ENCODE results near the gene LCMT1.

The LCMT1 gene

GRCh38 chr16:25081702-25082101 is 29.8 kb upstream of the LCMT1 start:
- no peaks in the 10 kb centered on the region for H3K27me3 ChIP-seq (ENCODE audit: insufficient read depth, low read length)

GRCh38 chr16:25083065-25083464 is 28.5 kb upstream of the LCMT1 start:
- Histone ChIP-seq H4K12ac (ENCODE audit: low read depth, low read length) (no peak overlapping the region), H2BK5ac (ENCODE audit: low read depth, low read length, poor library complexity) (no peak overlapping the region), H3K4ac (ENCODE audit: low read depth, low read length) (no peak overlapping the region), H3K14ac (ENCODE audit: low read length) (no peak overlapping the region), H3K79me2 (ENCODE audit: control insufficient read depth, insufficient read depth, low read length, poor library complexity) (no peaks in the 10 kb centered on the region), H4K91ac (ENCODE audit: low read depth, low read length) (no peak overlapping the region), H2BK12ac (ENCODE audit: low read length) (no peak overlapping the region), H3K36me3 (ENCODE audit: control insufficient read depth in 1 of 2, insufficient read depth in 2 of 2, low read length in 2 of 2) (no peaks in the 10 kb centered on the region), H3K9me3 (ENCODE audit: insufficient read depth, low read depth, low read length) (peaks cover 1% of the 10 kb centered on the region), H2BK120ac (ENCODE audit: insufficient read depth, low read length, poor library complexity) (no peak overlapping the region), H3K4me3 (ENCODE audit: low read depth, low read length) (no peak overlapping the region), H3K4me2 (ENCODE audit: low read length) (no peak overlapping the region), H3K27me3 (ENCODE audit: insufficient read depth, low read length) (no peaks in the 10 kb centered on the region), H2AK5ac (ENCODE audit: low read length) (no peak overlapping the region), H3K79me1 (ENCODE audit: low read length) (no peaks in the 10 kb centered on the region), H3K18ac (ENCODE audit: low read length) (no peak overlapping the region), H3K23ac (ENCODE audit: low read length) (peak overlapping the region; percentile 89), H3K9ac (ENCODE audit: low read length) (no peak overlapping the region), H3K4me1 (ENCODE audit: control insufficient read depth in 1 of 2, insufficient read depth in 2 of 2, low read length in 2 of 2) (no peaks in the 10 kb centered on the region), H3K27ac (ENCODE audit: low read depth, low read length) (no peak overlapping the region), H2AFZ (ENCODE audit: insufficient read depth, low read length, poor library complexity) (no peak overlapping the region), H4K8ac (ENCODE audit: low read depth, low read length) (no peak overlapping the region)
- WGBS (ENCODE audit: extremely low coverage, insufficient coverage, insufficient read length), result no CpG with 5 or more reads among the region's 6 CpGs
- DNase-seq, result no peak

More at GRCh38 chr16:25081702-25082101, 29.8 kb upstream of the LCMT1 start:
- Histone ChIP-seq H3K14ac (ENCODE audit: low read length) (no peak overlapping the region), H3K23ac (ENCODE audit: low read length) (no peak overlapping the region), H3K27ac (ENCODE audit: low read depth, low read length) (no peak overlapping the region), H3K4me3 (ENCODE audit: low read depth, low read length) (no peak overlapping the region), H3K4me1 (ENCODE audit: control insufficient read depth in 1 of 2, insufficient read depth in 2 of 2, low read length in 2 of 2) (no peaks in the 10 kb centered on the region), H4K8ac (ENCODE audit: low read depth, low read length) (no peak overlapping the region), H3K9ac (ENCODE audit: low read length) (no peak overlapping the region), H3K79me1 (ENCODE audit: low read length) (no peaks in the 10 kb centered on the region), H3K4me2 (ENCODE audit: low read length) (no peak overlapping the region), H3K4ac (ENCODE audit: low read depth, low read length) (no peak overlapping the region), H2BK12ac (ENCODE audit: low read length) (no peak overlapping the region), H4K91ac (ENCODE audit: low read depth, low read length) (no peak overlapping the region), H3K36me3 (ENCODE audit: control insufficient read depth in 1 of 2, insufficient read depth in 2 of 2, low read length in 2 of 2) (no peaks in the 10 kb centered on the region), H2AK5ac (ENCODE audit: low read length) (no peak overlapping the region), H2BK5ac (ENCODE audit: low read depth, low read length, poor library complexity) (no peak overlapping the region), H3K9me3 (ENCODE audit: insufficient read depth, low read depth, low read length) (peaks cover 1% of the 10 kb centered on the region), H2AFZ (ENCODE audit: insufficient read depth, low read length, poor library complexity) (no peak overlapping the region), H3K18ac (ENCODE audit: low read length) (no peak overlapping the region), H2BK120ac (ENCODE audit: insufficient read depth, low read length, poor library complexity) (no peak overlapping the region), H4K12ac (ENCODE audit: low read depth, low read length) (no peak overlapping the region), H3K79me2 (ENCODE audit: control insufficient read depth, insufficient read depth, low read length, poor library complexity) (no peaks in the 10 kb centered on the region)
- WGBS (ENCODE audit: extremely low coverage, insufficient coverage, insufficient read length), result no CpG with 5 or more reads among the region's 9 CpGs
- DNase-seq, result no peak

- no CpG with 5 or more reads among the region's 6 CpGs for WGBS (ENCODE audit: extremely low coverage, insufficient coverage, insufficient read length)
- H3K4ac ChIP-seq (ENCODE audit: low read depth, low read length), result no peak overlapping the region
- H4K8ac ChIP-seq (ENCODE audit: low read depth, low read length), result no peak overlapping the region
- no peak overlapping the region for H2BK120ac ChIP-seq (ENCODE audit: insufficient read depth, low read length, poor library complexity)
- H4K91ac ChIP-seq (ENCODE audit: low read depth, low read length), result no peak overlapping the region
- H4K12ac ChIP-seq (ENCODE audit: low read depth, low read length), result no peak overlapping the region
- H3K4me1 ChIP-seq (ENCODE audit: control insufficient read depth in 1 of 2, insufficient read depth in 2 of 2, low read length in 2 of 2), result no peaks in the 10 kb centered on the region
- no peak overlapping the region for H2BK12ac ChIP-seq (ENCODE audit: low read length)
- H3K4me3 ChIP-seq (ENCODE audit: low read depth, low read length), result no peak overlapping the region
- no peak overlapping the region for H3K4me2 ChIP-seq (ENCODE audit: low read length)
- no peak overlapping the region for H2AFZ ChIP-seq (ENCODE audit: insufficient read depth, low read length, poor library complexity)
- no peak overlapping the region for H3K9ac ChIP-seq (ENCODE audit: low read length)
- no peaks in the 10 kb centered on the region for H3K79me2 ChIP-seq (ENCODE audit: control insufficient read depth, insufficient read depth, low read length, poor library complexity)
- no peaks in the 10 kb centered on the region for H3K27me3 ChIP-seq (ENCODE audit: insufficient read depth, low read length)
- no peak overlapping the region for H3K27ac ChIP-seq (ENCODE audit: low read depth, low read length)
- DNase-seq, result no peak
- no peak overlapping the region for H3K14ac ChIP-seq (ENCODE audit: low read length)
- no peaks in the 10 kb centered on the region for H3K36me3 ChIP-seq (ENCODE audit: control insufficient read depth in 1 of 2, insufficient read depth in 2 of 2, low read length in 2 of 2)
- H2AK5ac ChIP-seq (ENCODE audit: low read length), result no peak overlapping the region
- no peaks in the 10 kb centered on the region for H3K79me1 ChIP-seq (ENCODE audit: low read length)
- peaks cover 1% of the 10 kb centered on the region for H3K9me3 ChIP-seq (ENCODE audit: insufficient read depth, low read depth, low read length)
- no peak overlapping the region for H3K23ac ChIP-seq (ENCODE audit: low read length)
- no peak overlapping the region for H3K18ac ChIP-seq (ENCODE audit: low read length)
- no peak overlapping the region for H2BK5ac ChIP-seq (ENCODE audit: low read depth, low read length, poor library complexity)
Observed at GRCh38 chr16:25083701-25084100, 27.8 kb upstream of the LCMT1 start.

GRCh38 chr16:25084797-25085196 is 26.7 kb upstream of the LCMT1 start:
- Histone ChIP-seq H2AFZ (ENCODE audit: insufficient read depth, low read length, poor library complexity) (no peak overlapping the region), H3K4ac (ENCODE audit: low read depth, low read length) (no peak overlapping the region), H3K18ac (ENCODE audit: low read length) (no peak overlapping the region), H3K79me1 (ENCODE audit: low read length) (no peaks in the 10 kb centered on the region), H3K79me2 (ENCODE audit: control insufficient read depth, insufficient read depth, low read length, poor library complexity) (no peaks in the 10 kb centered on the region), H3K9me3 (ENCODE audit: insufficient read depth, low read depth, low read length) (peaks cover 1% of the 10 kb centered on the region), H3K14ac (ENCODE audit: low read length) (no peak overlapping the region), H2BK5ac (ENCODE audit: low read depth, low read length, poor library complexity) (no peak overlapping the region), H2BK120ac (ENCODE audit: insufficient read depth, low read length, poor library complexity) (no peak overlapping the region), H4K91ac (ENCODE audit: low read depth, low read length) (no peak overlapping the region), H2BK12ac (ENCODE audit: low read length) (no peak overlapping the region), H4K8ac (ENCODE audit: low read depth, low read length) (no peak overlapping the region), H3K9ac (ENCODE audit: low read length) (no peak overlapping the region), H3K4me2 (ENCODE audit: low read length) (no peak overlapping the region), H4K12ac (ENCODE audit: low read depth, low read length) (no peak overlapping the region), H3K4me1 (ENCODE audit: control insufficient read depth in 1 of 2, insufficient read depth in 2 of 2, low read length in 2 of 2) (peaks cover 2 to 4% of the 10 kb centered on the region in 2 experiments), H3K27ac (ENCODE audit: low read depth, low read length) (no peak overlapping the region), H3K27me3 (ENCODE audit: insufficient read depth, low read length) (no peaks in the 10 kb centered on the region), H3K4me3 (ENCODE audit: low read depth, low read length) (no peak overlapping the region), H3K23ac (ENCODE audit: low read length) (no peak overlapping the region), H2AK5ac (ENCODE audit: low read length) (no peak overlapping the region), H3K36me3 (ENCODE audit: control insufficient read depth in 1 of 2, insufficient read depth in 2 of 2, low read length in 2 of 2) (no peaks in the 10 kb centered on the region)
- DNase-seq, result no peak
- no CpG with 5 or more reads among the region's 6 CpGs for WGBS (ENCODE audit: extremely low coverage, insufficient coverage, insufficient read length)

Data from trophoblast cell (in vitro differentiated cells and primary cell).